GM21723 (cell line): ENCODE data around the gene ASB3.
"Not testable (repeated sequence)": the region's sequence is repeated elsewhere in the genome, so short reads cannot be mapped to it uniquely, and the experiment has no call there.

Experiments used
- ATAC-seq: cut with Tn5 transposase; IDR thresholded peaks from one replicate; pipeline ENCODE4 v1.9.1; 2021; ENCODE audit warnings: mild to moderate bottlenecking, moderate library complexity; ENCODE audit not compliant: unreplicated experiment

ASB3 gene

DNA sequence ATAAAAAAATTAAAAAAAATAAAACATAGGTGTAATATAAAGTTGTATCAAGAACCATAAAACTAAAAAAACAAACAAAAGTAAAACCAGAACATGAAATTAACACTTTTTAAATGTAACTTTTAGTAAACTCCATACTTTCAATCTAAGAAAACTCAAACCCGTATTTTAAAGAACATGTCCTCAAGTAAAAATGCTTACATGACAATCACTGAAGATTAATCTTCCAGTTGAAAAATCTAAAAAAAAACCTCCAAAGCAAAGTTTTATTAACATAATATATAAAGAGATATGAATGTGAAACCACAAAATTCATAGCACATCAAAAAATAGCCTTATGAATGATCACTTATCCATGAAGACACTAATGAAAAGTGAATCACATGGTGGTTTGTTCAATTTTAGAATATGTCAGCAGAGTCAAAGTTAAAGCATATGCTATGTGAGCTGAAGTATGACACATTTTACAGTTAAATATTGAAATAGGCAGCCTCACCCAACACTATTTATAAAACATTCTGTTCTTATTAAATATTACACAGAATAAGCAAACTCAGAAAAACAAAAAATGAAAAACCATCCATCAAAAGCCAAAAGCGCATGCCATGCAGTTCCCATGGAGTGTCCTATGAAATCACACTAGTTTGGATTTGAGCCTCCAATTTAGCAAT lies 42.2 kb downstream of the ASB3 start:
- ATAC-seq = no peak

DNA sequence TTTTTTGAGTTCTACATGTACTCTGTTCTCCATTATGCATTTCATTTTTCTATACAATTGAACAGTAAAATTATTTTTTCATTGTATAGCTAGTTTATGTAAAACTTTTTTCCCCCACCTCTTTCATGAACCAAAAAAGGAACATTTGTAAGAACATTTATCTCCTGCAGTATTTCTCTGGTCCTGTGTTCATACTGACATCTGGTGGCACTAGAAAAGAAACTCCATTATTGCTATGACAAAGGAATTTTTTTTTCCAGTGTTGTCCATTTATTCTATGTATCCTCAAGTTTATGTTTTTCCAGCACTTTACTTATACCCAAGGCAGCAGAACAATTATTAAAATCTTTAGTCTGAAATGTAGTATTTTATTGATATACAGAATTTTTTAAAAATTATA lies 46.6 kb downstream of the ASB3 start:
- ATAC-seq = no peak

DNA sequence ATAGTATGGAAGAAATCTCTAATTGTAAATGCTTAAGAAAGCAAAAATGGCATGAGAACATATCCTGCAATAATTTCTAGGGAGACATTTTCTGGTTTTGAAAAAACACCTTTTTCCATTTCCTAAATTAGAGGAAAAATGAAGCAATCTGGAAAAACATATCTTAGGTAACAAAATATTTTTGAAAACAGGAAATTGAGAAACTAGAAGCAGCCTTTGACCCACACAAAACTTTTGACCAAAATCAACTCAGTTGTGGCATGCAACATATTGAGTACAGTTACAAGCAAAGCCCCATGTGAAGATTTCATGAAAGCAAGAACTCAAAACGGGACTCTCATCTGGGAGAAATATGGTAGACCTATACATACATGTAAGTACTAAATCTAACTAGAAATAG lies 47.7 kb downstream of the ASB3 start:
- ATAC-seq = no peak

DNA sequence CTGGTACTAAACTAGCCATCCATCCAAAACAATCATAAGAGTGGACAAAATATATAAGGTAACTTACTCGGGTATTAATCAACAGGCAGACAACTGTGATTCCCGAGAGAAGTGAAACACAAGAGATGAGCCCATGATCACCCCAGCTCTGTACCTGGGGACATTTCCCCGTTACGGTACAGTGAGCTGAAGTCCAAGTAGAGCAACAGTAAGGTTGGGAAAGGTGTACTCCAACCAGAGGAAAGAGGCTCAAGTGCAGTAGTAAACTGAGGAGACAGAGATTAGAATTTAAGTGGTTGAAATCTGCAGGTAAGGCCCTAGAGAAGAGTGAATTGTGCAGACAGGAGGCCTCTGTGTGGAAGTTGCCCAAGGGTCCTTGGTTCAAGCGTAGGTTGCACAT lies 49.7 kb downstream of the ASB3 start:
- no peak for ATAC-seq

DNA sequence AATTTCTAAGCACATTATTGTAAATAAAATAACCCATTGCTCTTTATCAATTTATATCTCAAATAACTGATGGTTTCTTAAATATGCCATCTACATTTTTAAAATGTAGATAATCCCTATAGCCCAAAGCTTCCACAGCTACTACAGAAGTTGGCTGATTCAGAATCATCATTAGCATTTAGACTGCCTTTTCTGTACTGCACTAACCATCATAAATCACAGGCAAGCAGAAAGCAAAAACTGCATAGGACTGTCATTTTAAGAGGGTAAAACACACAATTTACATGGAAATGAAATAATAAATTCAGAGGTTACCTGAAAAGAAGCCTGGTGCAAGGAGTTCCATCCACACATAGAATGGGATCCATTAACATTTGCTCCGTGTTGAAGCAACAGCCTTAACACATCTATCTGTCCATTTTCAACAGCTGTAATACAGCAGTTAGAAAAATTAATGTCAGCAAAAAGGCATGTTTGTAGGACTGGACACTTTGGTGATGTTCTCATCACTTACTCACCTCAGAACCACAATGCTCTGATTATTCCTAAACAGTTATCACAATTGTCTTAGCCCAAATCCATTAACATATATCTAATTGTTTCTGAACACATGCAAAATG lies 57.5 kb downstream of the ASB3 start:
- ATAC-seq = no peak

DNA sequence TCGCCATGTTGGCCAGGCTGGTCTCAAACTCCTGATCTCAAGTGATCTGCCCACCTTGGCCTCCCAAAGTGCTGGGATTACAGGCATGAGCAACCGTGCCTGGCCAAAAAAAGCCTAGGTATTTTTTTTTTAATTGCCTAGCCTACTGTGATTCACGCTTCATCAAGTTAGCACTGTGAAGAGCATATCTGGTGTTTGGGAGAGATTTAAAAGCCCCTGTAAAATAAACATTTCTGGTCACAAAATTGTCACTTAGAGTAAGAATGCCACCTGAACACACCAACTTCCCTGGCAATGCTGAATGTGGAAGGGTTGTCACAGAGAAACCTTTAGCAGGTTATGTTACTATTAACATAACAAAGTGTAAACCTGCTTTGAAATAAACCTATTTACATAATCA lies 58.8 kb downstream of the ASB3 start:
- no peak for ATAC-seq

DNA sequence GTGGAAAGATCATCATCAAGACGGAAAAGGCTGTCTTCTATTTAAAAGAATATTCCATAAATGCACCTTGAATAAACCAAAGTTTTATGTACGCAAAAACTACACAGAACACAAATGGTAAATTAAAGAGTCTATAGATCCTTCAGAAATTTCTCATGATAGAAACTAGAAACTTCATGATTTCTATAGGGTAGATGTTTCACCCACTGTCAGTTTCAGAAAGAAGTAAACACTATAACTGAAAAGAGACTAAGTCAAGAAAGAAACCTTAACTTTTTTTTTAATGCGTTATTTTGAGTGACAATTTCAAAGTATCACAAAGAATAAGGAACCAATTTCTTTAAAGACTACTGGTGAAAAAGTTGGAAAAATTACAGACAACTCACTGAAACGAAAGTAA lies 61.1 kb downstream of the ASB3 start:
- no peak for ATAC-seq

DNA sequence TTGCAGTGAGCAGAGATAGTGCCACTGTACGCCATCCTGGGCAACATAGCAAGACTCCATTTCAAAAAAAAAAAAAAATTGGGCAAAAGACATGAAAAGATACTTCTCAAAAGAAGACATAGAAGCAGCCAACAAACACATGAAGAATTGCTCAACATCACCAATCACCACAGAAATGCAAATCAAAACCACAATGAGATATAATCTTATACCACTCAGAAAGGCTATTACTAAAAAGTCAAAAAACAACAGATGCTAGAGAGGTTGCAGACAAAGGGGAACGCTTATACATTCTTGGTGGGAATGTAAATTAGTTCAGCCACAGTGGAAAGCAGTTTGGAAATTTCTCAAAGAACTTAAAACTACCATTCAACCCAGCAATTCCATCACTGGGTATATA lies 62.2 kb downstream of the ASB3 start:
- no peak for ATAC-seq

DNA sequence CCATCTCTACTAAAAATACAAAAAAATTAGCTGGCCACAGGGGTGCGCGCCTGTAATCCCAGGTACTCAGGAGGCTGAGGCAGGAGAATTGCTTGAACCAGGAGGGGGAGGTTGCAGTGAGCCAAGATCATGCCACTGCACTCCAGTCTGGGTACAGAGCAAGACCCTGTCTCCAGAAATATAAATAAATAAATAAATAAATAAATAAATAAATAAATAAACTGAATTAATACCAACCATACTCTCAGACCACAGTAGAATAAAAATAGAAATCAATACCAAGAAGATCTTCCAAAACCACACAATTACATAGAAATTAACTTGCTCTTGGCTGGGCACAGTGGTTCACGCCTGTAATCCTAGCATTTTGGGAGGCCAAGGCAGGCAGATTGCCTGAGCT lies 65.8 kb downstream of the ASB3 start:
- not testable (repeated sequence) for ATAC-seq

DNA sequence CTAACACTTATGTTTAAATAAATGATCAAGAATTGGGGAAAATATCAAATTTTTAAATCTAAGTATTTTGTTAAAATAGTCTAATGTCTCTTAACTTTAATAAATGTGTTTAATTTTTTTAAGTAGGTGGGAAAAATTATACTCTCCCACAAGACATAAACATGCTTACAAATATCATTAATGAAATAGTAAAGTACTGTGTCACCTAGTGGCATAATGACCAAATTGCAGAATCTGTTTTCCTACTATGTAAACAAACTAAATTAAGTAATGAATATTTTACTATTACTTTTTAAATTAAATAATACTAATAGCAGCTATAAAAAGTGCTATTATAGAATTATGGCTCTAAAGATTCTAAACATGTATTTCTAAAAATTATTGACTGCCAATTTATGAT lies 71.2 kb downstream of the ASB3 start:
- peak; percentile 56 for ATAC-seq

DNA sequence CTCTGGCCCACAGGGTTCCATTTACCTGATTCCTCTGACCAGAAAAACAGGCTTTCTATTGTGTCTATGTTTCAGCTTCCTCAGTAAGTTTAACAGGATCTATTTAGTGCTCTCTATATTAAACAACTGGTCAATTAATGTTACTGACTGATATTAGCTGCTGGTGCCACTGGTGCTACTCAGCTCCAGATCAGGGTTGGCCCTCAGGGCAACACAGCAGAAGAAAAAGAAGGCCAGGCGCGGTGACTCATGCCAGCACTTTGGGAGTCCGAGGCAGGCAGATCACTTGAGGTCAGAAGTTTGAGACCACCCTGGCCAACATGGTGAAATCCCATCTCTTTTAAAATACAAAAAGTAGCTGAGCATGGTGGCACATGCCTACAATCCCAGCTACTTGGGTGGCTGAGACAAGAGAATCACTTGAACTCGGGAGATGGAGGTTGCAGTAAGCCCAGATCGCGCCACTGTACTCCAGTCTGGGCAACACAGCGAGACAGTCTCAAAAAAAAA lies 75.4 kb downstream of the ASB3 start:
- no peak for ATAC-seq

DNA sequence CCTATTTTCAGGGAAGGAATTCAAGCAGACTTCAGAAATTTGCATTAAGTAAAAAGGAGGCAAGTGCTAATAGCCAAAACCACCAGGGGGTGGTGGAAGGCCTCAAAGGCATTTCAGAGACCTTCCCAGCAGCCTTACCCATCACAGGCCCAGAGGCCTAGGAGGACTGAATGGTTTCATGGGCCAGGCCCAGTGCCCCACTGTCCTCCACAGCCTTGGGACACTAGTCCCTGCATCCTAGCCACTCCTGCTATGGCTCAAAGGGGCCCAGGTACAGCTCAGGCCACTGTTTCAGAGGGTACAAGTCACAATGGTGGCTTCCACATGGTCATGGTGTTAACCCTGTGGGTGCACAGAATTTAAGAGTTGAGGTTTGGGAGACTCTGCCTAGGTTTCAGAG lies 77.8 kb downstream of the ASB3 start:
- ATAC-seq = no peak

DNA sequence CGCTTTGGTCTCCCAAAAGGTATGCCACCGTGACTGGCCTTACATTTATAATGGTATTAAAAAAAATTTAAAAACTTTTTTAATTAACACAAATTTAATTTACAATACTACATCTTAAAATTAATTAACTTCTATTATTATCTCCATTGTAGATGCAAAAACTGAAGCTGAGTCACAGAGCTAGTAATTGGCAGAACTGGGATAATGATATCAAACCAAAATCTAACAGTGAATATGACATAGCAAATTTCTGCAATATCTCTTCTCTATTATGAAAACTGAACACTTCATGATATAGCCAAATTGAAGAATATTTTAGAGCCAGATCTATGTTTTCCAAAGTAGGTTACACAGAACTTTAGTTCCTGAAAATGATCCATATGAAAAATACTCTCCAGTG lies 85.5 kb downstream of the ASB3 start:
- no peak for ATAC-seq

DNA sequence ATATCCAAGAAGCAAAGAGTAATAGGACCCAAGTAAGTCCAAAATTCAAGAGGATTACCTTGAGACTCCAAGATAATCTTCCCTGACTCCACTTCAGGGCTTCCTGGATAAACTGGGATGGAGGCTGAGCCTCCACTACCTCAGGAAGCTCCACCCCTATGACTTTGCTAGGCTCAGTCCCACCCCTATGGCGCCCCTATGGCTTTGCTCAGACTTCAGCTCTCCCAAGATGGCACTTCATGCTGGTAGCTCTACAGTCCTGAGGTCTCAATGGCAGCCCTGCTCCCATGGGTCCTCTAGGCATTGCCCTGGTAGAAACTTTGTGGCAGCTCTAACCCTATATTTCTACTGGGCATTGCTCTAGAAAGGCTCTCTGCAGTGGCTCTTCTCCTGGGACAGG lies 89.1 kb downstream of the ASB3 start:
- no peak for ATAC-seq

DNA sequence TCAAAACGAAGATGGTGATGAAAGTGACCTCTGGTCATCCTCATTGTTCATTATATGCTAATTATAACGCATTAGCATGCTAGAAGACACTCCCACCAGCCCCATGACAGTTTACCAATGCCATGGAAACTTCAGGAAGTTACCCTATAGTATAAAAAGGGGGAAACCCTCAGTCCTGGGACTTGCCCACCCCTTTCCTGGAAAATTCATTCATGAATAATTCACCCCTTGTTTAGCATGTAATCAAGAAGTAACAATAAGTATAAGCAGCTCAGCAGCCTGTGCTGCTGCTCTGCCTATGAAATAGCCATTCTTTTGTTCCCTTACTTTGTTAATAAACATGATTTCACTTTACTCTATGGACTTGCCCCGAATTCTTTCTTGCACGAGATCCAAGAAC lies 89.7 kb downstream of the ASB3 start:
- ATAC-seq = no peak

DNA sequence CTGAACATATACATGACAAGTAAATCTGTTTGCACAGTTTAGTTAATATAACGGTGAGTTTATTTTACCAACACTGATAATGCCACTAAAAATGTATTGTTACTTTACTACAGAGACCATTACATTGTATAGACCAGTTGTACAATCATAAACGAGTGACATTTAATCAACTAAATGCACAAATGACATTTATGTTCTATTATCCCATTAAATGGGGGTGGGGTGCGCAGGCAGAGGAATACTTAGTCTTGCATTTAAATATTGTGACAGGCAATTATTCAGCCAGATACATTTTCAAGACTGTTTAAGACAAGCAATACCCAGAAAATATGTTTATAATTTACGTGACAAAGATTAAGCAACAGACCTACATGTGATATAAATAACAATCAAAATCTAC lies 91.2 kb downstream of the ASB3 start:
- ATAC-seq = no peak

DNA sequence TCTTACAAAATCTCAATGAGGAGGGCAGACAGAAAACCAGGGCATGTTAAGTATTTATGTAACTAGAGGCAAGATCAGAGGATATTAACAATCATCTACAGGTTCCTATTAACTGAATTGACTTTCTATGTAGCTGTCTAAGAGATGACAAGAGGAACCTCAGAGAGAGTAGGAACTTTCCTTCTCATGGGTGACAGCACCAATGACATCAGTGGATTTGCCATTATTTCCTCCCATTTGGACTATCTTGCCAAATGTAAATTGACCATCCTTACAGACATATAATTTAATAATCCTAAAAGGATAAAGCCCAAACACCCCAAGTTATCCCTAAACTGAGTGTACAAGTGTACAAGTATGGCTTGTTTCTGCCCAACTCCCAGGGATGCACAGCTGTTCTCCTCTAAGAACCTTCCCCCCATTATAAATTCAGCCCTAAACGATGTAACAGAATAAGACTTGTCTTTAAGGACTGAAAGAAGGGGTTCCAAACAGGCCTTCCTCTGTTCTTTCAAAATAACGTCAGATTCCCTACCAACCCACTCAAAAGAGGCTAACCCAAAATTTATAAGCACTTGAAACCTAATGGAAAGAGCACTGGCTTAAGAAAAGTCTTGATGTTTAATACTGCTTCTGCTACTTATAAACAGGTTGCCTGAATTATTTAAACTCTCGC lies 92.5 kb downstream of the ASB3 start:
- no peak for ATAC-seq

DNA sequence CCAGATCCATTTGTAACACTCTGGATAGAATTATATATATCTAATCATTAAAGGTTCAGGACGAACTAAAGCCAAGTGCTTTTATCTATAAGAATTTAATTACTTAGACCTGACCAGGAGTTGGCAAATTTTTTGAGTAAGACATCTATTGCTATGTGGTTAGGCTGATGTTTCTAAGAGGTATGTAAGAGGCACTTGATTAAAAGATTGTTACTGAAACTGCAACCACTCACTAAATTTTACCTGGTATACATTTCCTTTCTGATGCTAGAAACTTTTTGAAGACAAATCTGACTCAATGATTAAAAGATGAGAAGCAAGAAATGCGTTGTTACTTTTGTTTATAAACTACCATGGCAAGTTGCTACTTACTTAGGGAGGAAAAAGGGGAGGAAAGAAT lies 95.9 kb downstream of the ASB3 start:
- no peak for ATAC-seq

DNA sequence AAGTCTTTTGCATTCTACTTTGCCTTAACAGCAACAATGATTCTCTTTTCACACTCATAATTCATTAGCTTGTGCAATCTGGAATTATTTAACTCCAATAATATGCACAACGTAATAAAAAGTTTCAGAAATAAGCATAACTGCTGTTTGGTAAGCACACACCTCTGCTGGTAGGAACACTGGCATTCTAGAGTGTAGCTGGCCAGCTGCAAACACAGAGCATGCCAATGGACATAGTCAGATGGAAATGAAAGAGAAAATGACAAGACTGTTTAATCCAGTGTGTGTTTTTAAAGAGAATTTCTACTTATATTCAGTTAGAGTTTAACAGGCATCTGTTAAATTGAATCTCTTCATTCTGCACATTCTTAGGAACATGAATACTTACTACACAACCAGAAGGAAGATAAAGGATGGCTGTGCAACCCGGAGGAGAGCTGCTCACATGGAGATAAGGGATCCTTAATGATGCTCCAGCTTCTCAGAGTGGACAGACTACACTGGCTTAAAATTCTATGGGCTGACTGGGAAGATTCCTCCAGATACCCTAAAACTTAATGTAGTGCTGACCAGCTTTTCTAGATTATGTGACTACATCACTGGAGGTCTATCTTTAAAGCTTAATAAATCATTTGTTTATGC lies 113.8 kb downstream of the ASB3 start:
- ATAC-seq = no peak

DNA sequence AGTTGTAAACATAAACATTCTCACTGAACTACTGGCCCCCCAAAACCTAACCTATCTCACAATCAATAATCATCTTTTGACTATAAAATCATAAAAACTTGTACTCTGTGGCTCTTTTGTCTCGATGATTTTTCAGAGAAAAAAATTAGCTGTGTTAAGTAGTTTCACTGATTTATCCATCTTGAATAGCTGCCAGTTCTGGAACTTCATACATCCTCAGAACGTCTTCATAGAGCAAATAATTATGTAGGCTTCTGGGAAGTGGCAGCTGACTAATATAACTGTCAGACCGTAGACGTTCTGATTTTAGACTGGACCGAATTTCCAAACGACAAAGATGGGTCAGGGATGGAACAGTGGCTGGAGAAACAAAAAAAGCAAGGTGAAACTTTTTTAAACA lies 116.4 kb downstream of the ASB3 start:
- ATAC-seq = no peak

DNA sequence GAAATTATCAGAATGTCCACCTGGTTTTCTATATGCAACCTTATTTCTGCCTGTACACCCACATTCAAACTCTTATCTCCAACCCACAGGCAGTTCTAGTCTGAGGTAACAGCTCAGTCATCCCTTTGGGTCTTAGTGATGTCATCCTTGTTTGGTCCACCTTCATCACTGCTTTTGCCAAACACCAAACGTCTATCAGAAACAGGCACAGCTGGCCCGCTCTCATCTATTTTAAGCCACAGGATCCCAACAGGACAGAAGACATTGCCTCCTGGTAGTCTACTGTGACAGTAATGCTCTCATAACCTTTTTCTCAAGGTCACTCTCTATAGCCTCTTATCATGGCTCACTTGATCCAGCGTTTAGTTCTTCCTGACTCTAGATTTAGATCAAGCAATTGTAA lies 118.1 kb downstream of the ASB3 start:
- ATAC-seq = no peak

DNA sequence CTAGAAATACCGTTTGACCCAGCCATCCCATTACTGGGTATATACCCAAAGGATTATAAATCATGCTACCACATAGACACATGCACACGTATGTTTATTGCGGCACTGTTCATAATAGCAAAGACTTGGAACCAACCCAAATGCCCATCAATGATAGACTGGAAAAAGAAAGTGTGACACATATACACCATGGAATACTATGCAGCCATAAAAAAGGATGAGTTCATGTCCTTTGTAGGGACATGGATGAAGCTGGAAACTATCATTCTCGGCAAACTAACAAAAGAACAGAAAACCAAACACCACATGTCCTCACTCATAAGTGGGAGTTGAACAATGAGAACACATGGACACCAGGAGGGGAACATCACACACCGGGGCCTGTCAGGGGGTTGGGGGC lies 119.6 kb downstream of the ASB3 start:
- not testable (repeated sequence) for ATAC-seq
